Prostate gland (tissue), 2 donors: Measurements from ENCODE around the gene IL2RG.

Source experiments
- POLR2A ChIP-seq: fragments of 450-650 bp; IDR thresholded peaks from one replicate; pipeline ENCODE4 v1.6.1; 2016; ENCODE audit warnings: antibody characterized with exemption, mild to moderate bottlenecking
- TF ChIP-seq, protein P1 (sequence below), 4 experiments: fragments of 200-600 bp in 2 of 4; fragments of 450-650 bp in 2 of 4; sonication (generic) in 2 of 4; IDR thresholded peaks; 1 replicate in 3 of 4; 2 replicates in 1 of 4; pipeline ENCODE4 v1.5.1; 2016 to 2019; ENCODE audit warnings: antibody characterized with exemption in 4 of 4, mild to moderate bottlenecking in 2 of 4, moderate library complexity in 2 of 4

DNA sequence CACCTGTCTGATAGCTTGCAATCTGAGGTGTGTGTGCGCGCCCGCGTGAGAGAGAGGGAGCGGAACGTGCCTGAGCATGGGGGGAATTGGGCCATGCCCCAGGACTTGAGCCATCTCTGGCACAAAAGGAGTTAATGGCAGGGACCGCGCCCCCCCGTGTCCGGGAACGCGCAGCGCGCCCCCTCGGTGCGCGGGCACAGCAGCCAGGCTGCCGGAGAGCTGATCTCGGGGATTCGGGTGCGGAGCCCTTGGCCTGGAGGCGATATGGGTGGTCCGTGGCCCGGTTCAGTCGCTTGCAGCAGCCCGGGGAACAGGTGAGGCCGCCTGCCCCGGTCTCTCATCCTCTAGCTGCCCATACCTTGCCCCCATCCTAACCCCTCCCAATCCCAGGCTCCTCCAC, 33.3 kb upstream of the IL2RG start, which contains the start of gene NLGN3:
- no peak for TF ChIP-seq POLR2A
- TF ChIP-seq, protein P1, sequence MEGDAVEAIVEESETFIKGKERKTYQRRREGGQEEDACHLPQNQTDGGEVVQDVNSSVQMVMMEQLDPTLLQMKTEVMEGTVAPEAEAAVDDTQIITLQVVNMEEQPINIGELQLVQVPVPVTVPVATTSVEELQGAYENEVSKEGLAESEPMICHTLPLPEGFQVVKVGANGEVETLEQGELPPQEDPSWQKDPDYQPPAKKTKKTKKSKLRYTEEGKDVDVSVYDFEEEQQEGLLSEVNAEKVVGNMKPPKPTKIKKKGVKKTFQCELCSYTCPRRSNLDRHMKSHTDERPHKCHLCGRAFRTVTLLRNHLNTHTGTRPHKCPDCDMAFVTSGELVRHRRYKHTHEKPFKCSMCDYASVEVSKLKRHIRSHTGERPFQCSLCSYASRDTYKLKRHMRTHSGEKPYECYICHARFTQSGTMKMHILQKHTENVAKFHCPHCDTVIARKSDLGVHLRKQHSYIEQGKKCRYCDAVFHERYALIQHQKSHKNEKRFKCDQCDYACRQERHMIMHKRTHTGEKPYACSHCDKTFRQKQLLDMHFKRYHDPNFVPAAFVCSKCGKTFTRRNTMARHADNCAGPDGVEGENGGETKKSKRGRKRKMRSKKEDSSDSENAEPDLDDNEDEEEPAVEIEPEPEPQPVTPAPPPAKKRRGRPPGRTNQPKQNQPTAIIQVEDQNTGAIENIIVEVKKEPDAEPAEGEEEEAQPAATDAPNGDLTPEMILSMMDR (IDR thresholded peaks at IDR 0.05): no peak
